Stimulated activated CD8-positive, alpha-beta memory T cell treated with anti-CD3 and anti-CD28 coated beads, Interleukin-12 subunit alpha, Interleukin-12 subunit beta, amount 100 ng/mL, for 4 hours (primary cell): ENCODE results near the gene AK1.

Experiments used
- DNase-seq: peaks from one replicate; pipeline ENCODE4 v3.0.0-alpha.2; 2020; ENCODE audit warnings: low read depth

Gene AK1

DNA sequence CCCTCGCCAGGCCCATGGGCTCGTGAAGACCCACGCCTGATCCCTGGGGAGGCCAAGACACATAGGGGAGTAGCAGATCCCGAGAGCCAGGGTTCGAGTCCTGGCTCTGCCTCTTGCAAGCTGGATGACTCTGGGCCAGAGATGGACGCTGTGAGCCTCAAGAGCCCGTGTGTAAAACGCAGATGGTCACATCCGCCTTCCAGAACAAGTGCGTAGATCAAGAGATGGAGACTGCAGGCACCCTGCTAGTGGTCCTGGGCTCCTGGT, 31.1 kb upstream of the AK1 start:
- DNase-seq: no peak

DNA sequence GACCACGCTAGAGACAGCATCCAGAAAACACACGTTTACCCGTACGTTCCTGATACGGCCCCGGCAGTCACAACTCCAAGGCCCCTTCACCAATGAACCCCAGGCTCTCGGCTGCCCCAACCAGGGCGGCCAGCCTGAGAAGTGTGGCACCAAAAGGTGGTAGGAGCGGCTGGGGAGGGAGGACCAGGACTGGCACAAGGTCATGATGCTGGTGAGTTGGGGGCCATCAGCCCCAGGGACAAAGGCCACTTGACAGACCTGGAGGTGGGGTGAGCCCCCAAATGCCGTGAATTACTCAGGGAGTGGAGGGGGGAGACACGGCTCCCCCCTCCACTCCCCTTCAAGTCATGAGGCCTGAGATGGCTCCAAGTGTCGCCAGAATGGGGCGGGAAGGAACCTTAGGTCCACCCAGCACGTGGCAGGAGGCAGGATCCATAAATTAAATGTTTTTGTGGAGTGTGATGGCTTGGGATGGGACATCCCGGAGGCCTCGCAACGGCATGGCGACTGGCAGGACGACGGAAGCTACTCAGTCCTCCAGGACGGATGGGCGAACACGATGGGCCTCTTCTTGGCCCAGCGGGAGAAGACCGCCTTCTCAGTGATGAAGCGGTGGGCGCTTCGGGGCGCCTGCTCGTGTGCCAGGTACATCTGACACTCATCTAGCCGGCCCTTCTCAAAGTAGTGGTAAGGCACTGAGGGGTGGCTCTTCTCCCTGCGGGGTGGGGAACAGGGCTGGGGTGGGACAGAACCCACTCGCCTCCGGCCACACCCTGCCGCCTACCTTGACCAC, 30.6 kb upstream of the AK1 start:
- no peak for DNase-seq

DNA sequence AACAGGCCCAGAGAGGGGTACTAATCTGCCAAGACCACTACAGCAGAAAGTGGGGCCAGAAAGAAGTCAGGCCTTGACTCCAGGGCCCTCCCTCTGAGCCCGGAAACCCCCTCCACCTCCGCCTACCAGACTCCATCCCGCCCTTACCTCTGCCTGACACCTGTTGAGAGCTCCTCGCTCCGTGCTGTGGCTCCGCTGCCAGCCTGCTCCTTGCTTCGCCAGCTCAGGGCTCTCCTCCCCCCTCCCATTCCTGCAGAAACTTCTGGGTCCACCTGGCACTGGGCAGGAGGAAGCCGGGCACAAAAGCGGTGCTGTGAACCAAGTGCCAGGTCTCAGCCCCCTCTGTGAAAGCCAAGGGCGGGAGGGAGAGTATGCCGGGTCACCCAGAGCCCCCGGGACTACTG, 28.3 kb upstream of the AK1 start:
- DNase-seq: no peak

DNA sequence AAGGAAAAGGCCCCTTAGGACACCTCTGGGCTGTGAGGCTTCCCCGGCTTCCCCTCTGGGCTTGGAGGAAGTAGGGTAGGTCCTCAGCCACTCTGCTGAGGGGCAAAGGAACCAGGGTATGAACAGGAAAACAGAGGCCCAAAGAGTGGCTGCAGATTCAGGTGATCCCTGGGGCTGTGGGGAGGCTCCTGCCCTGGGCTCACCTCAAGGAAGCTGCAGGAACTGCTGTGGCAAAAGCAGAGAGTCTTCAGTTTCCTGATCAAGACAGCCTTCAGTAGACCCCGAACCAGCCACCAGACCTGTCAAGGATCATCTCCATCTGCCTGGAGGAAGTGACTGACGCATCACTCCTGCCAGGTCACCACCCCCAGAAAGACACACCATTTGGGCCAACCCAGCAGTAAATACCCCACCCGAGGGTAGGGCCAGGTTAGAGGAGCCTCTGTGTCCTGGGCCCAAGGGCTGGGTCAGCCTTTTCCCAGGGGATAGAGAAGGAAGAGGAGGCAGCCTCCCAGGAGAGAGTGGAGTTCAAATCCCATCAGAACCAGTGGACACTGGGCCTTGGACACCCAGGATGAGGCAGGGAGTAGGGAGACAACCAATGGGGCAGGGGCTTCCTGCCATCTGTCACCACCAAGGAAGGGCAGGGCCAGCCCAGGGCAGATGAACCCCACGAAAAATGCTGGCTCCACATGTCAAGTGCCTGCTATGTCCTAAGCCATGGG, 27.7 kb upstream of the AK1 start:
- no peak for DNase-seq

DNA sequence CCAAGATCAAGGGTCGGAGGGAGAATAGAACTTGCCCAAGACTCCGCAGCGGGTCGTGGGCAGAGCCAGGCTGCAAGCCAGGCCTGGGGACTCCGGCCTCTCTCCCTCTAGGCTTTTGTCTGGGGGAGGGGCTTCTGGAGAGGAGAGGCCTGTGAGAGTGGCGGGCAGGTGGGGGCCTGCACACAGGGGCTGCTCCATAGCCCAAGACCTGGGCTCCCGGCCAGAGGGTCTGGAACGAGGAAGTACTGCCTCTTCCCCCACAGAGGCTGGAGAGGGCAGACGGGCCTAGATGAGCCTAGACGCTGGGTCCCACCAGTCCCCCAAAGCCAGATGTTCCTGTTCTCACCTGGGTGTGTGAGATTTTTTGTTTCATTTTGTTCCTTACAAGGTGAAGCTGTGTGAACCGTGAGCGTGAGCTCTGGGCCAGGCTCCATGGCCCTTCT, 27.1 kb upstream of the AK1 start:
- no peak for DNase-seq

DNA sequence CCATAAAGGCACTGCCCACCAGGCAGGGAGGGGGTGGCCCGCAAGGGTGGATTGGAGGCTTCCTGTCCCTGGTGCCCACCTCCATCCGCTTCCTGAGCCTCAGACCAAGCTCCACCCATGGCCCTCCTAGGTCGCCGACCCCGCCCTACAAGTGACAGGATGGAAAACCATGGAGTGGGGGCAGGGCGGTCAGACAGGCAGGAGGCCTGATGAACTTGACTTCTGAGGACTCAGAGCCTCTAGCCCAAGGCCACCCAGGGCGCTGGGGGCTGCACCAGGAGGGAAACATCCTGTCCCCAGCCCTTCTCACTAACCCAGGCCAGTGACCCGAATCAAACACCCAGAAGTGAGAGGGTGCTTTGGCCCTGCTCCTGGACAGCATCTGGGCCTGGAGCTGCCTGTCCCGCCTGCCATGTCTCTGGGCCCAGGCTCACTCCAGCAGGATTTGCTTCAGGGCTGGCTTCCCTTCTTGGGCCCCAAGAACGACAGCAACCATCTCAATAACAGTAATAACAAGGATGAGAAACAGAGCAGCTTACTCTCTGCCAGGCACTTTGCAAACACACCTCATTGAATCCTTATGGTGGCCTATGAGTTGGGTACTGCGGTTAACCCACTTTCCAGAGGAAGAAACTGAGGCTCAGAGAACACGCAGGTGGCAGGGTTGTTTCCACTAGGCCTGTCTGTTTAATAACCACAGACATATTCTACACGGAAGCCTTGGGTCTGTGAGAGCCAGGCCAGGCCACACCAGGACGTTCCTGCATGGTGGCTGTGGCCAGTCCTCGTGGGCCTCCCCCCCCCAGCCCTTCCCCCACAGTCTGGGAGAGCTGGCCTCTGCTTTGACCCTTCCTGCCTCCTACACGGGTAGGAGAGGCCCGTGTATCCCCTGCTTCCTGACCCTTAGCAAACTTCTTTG, 26.3 kb upstream of the AK1 start:
- no peak for DNase-seq

DNA sequence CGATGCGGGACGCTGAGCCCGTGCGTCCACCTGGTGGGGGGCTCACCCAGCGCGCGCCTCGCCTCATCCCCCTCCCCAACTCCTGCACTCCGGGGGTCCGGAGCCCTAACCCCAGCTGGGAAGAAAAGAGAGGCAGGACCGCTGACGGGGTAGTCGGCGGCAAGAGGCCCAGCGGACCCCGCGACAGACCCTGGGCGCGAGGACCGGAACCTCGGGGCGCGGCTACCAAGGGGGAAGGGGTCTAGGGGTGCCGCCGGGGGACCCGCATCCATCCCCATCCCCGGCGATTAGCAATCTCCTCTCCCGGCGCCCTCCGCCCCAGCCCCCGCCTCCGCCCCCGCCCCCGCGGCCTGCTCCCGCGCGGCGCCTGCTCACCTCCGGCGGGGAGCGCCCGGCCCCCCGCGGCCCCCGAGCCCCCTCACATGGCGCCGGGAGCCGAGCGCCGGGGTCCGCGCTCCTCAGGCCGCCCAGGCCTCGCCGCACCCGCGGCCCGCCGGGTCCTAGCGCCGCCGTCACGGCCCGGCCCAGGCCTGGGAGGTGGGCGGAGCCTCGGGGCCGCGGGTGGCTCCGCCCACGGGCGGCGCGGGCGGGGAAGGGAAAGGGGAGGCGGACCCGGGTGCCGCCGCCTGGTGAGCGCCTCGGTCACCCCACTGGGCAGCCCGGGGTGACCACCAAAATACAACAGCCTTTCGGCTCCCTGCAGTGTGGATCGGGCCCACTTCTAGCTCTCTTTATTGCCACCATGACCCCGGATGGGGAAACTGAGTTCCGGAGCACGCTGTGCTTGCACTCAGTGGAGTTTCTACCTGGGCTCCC, 21.9 kb upstream of the AK1 start, which contains the start of gene ST6GALNAC6:
ST6GALNAC6 (minus strand) TSS at position 476 of the 816 bp plus-strand sequence. CDS start 1,622 bp downstream, outside the sequence.
- DNase-seq: peak; percentile 62

DNA sequence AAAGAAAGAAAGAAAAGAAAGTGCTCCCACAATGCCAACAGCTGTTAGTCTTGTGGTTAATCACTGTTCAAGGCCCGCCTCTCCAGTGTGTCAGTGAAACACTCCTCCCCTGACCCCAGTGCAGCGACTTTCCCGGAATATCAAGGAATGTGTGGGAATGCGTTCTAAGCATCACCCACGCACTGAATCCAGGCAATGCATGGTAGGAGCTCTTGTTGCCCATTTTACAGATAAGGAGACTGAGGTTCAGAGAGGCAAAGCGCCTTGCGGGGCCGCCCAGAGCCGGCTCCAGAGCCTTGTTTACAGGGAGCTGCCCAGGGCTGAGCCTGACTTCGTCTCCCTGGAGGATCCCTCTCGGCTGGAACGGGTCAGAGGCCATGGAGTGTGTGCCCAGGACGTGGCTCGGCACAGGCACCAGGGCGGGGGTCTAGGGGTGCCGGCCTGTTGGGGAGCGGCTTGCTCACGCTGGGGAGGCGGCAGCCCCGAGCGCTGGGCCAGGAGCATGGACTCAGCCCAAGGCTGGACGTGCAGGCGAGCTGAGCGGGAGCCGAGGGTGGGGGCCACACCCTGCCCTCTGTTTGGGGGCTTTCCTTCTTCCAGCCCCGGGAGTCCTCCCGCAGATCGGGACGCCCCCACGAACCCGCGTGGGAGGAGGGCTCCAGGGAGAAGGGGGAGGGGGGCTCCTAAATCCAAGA, 21.1 kb upstream of the AK1 start:
- no peak for DNase-seq

DNA sequence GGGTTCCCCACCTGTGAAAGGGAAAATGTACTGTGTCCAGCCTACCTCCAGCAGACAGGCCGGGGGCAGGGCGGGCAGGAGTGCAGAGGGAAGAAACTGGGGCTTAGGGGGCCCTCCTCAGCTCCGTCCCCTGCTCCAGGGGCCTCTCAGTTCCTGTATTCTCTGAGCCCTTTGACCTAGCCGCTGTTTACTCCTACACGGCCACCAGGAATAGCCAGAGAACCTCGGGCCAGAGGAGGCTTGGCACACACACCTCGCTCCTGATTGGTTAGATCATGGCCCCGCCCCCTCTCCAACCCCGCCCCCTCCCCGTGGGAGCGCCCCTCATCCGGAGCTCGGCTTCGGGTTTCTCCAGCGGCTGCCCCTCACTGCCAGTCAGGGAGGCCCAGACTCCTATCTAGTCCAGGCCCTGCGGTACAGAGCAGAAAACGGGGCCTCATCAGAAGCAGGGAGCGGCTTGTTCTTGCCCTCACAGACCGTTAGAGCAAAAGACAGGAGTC, 19.8 kb upstream of the AK1 start:
- no peak for DNase-seq

DNA sequence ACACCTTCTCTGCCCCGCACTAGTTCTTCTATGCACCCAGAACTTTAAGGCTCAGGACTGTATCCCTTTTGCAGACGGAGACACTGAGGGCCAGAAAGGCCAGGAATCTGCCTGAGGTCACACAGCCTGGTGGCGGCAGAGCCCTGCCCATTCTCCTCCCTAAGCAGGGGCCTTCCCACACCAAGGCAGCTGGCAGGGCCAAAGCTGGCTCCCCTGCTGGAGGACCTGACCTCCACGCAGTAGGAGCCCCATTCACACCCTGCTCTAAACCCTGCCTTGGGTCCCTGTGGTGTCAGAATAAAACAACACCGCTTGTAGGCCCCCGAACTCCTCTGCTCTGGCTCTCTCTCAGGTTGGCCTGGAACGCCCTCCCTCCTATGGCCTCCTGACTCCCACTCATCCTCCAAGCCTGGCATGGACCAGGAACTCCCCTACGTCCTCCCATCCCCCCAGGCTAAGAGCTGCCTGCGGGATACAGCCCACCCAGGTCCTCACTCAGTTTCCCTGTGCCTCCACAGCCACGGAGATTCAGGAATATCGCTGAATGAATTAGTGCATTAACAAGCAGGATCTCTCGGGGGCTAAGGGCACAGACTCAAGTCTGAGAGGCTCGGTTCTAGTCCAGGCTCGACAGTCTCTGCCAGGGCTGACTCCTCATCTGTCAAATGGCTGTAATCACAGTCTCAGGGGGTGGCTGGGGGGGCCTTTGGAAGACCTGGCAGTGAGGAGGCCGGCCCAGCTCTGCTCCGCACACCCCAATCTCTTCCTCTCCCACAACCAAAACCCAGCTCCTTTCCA, 19.1 kb upstream of the AK1 start:
- no peak for DNase-seq

DNA sequence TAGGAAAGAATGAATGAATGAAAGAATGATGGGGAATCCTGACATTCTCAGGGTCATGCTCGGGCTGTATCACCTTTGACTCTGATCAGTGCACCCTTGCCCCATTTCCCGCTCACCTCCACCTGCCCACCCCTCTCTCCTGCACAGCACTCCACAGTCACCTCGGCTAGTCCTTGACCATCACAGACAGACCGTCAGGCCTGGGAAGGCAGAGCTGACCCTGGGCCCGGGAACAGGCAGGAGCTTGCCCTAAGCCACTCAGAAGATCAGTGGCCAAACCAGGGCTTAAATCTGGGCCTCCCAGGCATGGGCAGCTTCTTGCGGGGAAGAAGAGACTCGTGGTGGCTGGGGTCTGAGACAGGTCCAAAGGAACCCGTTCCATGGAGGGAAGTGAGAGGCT, 18.3 kb upstream of the AK1 start:
- no peak for DNase-seq

DNA sequence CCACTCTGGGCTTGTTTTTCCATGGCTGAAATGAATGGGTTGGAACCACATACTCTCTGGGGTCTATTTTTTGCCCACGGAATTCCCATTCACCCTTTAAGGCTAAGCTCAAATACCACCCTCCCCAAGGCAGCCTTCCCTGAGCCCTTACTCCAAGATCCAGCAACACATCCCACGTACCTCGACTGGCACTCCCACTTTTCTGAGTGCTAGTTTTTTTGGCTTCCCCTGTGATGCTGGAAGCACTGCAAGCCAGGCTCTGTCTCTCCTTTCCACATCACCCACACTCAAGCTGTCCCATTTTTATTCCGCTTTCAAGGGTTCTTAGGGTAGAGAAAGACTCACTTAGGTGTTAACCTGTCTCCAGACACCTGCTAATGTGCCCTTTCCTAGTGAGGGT, 15.9 kb upstream of the AK1 start:
- no peak for DNase-seq

DNA sequence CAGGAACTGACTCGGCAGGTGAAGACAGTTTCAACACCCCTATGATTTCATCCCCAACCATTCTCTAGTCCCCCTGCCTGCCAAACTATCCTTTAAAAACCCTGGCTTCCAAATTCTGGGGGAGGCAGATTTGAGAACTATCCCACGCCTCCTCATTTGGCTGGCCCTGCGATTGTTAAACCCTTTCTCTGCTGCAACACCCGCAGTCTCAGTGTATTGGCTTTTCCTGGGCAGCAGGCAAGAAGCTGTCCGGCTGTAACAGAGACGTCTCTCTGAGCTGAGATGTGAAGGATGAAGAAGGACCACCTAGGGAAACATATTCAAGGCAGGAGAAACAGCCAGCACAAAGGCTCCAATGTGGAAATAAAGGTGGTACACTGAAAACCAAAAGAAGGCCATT, 15.4 kb upstream of the AK1 start:
- no peak for DNase-seq

DNA sequence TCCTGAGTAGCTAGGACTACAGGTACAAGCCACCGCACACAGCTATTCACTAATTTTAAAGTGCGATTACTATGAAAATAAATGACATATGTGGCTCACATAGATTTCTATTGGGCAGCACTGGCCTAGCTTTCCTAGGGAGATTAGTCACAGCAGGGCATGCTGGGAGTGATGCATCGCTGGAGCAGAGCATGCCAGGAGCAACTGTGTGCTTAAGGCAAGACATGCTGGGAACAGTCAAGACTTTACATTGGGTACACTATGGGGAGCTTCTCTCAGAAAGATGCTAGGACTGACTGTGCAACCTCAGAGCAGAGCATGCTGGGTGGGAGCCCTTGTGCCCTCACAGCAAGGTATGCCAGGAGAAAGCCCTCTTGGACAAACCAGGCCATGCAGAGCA, 12.6 kb upstream of the AK1 start:
- DNase-seq: no peak

DNA sequence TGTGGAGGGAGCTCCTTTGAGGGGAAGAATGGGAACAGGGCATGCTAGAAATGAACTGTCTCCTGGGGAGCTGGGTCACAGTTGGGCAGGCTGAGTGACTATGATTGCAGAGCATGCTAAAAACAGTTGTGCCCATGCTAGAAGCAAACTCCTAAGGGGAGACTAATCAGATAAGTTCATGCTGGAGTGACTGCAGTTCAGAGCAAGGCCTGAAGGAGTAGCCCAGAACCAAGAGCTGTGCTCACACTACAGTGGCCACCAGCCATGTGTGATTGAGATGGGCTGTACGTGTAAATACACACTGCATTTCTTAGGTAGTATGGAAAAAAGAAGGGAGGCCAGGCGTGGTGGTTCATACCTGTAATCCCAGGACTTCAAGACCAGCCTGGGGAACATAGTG, 10.3 kb upstream of the AK1 start:
- no peak for DNase-seq

DNA sequence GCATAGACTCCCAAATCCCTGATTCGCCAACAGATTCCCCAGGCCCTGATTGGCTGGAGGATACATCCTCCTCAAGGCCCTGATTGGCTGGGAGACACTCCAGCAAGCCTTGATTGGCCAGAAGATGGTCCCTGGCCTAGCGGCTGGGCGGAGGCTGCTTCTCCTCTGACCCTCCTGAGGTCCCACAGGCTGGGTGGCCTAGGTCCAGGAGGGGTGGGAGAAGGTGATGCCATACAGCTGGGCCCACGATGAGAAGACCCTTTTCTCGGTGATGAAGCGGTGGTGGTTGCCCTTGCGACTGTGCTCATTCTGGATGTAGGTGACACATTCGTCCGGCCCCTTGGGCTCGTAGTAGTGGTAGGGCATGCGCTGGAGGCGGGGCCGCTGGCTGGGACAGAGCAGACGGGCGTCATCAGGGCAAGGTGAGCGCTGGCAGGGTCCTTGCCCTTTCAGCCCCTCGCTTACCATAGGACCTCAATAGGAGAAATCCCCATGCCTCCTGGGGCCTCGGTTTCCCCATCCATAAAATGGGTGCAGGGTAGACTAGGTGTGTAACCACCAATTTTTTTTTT, 9.0 kb upstream of the AK1 start:
- no peak for DNase-seq

DNA sequence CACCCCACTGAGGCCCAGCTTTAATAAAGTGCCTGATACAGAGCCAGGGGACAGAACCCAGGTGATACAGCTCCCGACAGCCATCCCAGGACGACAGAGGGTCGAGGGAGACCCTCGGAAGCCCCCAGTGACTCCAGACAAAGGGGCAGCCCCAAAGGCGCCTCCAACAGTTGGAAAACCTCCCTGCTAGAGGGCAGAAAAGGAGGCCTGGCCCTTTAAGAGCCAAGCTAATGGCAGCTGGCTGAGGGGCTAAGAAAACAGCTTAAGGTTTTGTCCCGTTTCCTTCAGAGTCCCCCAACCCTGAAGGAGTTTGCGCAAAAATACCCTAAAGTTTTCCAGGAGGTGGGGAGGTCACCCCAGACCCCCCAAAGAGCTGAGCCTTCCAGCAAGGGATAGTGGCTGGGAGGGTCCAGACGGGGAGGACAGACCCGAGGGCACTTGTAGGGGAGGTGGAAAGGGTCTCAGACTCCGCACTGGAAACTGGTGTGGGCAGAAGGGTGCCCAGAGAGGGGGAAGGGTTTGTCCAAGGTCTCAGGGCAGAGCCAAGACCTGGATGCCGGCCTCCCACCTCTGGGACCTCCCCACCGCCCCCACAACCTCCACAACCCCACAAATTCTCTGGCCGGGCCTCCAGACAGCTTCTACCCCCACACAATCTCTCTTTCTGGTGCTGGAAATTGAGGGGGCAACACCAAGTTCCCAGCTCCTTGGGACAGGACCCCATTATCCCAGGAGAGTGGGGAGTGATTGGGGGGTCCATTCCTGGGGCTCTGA, 8.2 kb upstream of the AK1 start:
- no peak for DNase-seq

DNA sequence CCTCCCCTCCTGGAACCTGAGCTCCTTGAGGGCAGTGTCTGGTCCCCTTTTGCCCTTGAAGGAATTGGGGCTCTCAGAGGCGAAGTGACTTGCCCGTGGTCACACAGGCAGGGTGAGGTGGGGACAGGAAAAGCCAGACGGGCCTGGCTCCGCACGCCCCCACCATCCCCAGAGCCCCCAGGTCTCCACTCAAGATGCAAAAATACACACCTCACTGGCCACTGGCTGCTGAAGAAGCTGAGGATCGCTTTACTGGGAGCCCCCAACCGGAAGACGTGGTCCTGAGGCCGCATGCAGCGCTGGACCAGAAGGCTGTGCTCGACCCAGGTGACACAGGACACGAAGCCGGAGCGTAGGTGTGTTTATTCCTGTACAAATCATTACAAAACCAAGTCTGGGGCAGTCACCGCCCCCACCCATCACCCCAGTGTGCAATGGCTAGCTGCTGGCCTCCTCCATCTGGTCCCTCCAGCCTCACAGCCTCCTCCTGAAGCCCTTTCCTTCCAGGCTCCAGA, 7.6 kb upstream of the AK1 start:
- DNase-seq: no peak

DNA sequence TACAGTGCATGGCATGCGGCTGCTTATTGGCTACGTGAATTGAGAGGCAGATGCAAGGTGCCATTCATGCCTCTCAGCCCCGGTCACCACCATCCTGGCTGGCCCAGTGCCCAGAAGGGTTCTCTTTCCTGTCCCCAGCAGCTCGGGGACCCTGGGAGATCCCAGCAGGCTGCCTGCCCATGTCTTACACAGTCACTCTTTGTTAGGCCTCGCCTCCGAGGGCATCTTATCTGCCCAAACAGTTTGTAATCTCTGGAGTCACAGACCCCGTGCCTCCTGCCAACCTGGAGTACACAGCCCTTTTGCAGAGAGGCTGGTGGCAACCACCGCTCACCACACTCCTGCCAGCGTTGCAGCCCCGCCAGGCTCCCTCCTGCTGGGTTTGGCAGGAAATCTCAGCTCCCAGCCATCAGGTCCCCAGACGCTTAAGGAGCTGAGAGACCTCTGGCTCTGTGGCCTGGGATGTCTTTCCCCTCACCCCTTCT, 7.0 kb upstream of the AK1 start:
- no peak for DNase-seq
